Fibroblast of the aortic adventitia (primary cell): ENCODE measurements around the gene NALCN. TPM values are rescaled to one million over a fixed set of nuclear protein-coding genes. Genes with fewer than 3 reads are reported as not detected.
A peak's percentile ranks its signal among the peaks of the same experiment; 100 is the strongest.

ENCODE experiments used
- DNase-seq: peaks from one replicate; pipeline ENCODE4 v3.0.0-alpha.2; 2010; ENCODE audit warnings: low read depth
- H3K4me3 ChIP-seq: 2 replicates; pipeline ENCODE4 v1.5.1; 2011; ENCODE audit warnings: low read depth, mild to moderate bottlenecking, control low read depth, low read length, moderate library complexity
- total RNA-seq: library from RNA; depleted of rRNA; stranded (reverse); fragments of >200 nt; gene quantifications from 2 replicates; pipeline ENCODE4 v1.2.3, GENCODE V29; 2012; ENCODE audit warnings: low replicate concordance
- TF ChIP-seq, protein P1 (sequence below): IDR thresholded peaks from 2 replicates; pipeline ENCODE4 v1.5.1; 2011; ENCODE audit warnings: mild to moderate bottlenecking, low read length, control low read depth, inconsistent platforms; ENCODE audit not compliant: insufficient read depth

NALCN gene
- total RNA-seq, 1 donor: 3.1 TPM

DNA sequence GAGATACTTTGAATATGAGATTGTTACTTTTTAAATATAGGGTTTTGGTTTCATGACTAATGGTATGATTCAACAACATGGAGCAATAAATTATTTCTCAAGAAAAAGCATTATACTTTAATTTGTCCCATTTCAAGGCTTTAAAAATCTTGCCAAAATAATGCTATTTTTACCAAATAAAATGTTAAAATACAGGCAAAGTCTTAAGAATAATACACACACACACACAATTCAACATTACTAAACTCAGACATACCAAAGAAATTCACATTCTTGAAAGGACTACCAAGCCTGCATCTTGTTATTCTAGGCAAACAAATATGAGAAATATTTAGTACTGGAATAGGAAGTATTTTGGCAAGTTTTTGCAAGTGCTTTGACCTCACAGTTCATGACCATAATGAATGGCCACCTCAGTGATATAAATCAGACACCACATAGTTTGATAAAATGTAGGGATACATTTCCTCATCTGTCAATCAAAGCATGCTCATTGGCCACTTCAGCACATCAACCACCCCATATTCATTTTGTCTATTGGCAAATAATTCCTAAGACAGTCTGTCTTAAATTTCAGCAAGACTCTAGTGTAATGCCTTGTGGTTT, 107.2 kb downstream of the NALCN start:
- H3K4me3 ChIP-seq: no peak overlapping the region
- TF ChIP-seq, protein P1, sequence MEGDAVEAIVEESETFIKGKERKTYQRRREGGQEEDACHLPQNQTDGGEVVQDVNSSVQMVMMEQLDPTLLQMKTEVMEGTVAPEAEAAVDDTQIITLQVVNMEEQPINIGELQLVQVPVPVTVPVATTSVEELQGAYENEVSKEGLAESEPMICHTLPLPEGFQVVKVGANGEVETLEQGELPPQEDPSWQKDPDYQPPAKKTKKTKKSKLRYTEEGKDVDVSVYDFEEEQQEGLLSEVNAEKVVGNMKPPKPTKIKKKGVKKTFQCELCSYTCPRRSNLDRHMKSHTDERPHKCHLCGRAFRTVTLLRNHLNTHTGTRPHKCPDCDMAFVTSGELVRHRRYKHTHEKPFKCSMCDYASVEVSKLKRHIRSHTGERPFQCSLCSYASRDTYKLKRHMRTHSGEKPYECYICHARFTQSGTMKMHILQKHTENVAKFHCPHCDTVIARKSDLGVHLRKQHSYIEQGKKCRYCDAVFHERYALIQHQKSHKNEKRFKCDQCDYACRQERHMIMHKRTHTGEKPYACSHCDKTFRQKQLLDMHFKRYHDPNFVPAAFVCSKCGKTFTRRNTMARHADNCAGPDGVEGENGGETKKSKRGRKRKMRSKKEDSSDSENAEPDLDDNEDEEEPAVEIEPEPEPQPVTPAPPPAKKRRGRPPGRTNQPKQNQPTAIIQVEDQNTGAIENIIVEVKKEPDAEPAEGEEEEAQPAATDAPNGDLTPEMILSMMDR: no peak
- peak; percentile 97 for DNase-seq

DNA sequence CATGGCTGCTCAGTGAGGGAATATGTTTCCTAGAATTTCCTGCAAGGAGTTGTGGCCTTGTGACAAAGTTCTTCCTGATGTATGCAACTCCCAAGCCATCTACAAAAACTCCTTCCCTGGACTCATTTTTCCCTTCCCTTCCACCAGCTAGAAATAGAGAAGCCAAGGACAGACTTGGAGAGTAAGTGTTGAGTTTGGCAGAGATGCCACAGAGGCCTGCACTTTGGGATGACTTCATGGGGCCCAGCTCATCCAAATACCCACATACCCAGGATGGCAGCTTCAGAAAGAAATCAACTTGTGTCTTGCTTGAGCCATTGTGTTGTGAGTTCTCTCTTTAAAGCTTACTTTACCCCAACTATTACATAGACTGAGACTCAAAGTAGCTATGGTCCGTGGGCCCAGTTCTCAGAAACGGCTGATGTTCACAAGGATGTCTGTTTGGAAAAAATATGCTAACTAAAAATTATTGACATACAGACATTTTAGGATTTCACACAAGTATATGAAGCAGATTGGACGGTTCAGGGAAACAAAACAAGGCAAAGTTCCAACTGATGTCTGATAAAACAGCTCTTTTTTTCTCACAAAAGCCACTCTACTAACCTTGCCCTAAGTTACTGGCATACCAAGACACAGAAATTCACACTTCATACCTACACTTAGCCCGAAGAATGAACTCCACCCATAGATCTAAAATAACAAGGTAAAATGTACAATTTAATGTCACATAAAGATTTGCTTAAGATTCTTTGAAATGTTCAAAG, 107.9 kb downstream of the NALCN start:
- TF ChIP-seq, protein P1: no peak
- DNase-seq: no peak
- H3K4me3 ChIP-seq: no peak overlapping the region

- DNase-seq: peak; percentile 94
- TF ChIP-seq, protein P1: no peak
- no peak overlapping the region for H3K4me3 ChIP-seq
These were observed 109.1 kb downstream of the NALCN start for GRCh38 chr13:101307181-101307701.

GRCh38 chr13:101306773-101307172, 109.5 kb downstream of the NALCN start:
- no peak for DNase-seq
- TF ChIP-seq, protein P1: no peak
- H3K4me3 ChIP-seq: no peak overlapping the region

DNA sequence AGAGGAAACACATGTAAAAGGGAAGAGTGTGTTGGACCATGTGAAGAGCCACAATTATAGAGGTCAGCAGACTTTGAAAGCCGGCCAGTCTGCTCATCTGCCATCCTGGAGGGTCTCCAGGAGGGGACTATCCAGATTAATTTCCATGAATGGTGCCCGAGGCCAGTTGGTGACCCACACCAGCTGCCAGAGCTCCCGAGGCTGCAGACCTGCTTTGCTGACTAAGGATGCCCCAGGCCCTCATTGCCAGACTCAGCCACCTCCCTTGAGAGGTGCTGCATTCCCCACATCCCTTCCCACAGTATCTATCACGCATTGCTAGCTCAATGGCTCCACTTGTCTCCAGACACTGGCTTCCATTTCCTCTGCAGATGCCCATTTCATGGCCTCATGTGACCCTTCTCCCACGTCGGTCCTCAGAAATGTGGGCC, 110.3 kb downstream of the NALCN start:
- TF ChIP-seq, protein P1: no peak
- H3K4me3 ChIP-seq: no peak overlapping the region
- DNase-seq: no peak

DNA sequence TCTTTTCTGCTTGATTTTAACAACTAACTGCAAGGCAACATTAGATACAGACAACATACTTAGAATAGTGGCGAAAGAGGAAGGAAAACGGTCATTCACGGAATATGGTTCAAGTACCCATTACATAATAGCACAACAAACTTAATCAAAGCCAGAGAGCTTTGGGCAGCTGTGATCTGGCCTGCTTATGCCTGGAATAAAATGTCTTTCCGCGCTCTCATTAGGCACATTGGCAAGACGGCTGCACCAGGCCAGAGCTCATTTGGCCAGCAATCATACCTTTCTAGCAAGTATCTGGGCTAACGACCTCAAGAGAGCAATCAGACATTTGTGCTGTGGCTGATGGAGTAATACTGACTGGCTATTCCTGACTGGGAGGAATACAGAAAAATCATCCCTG, 112.8 kb downstream of the NALCN start:
- H3K4me3 ChIP-seq: no peak overlapping the region
- DNase-seq: peak; percentile 31
- TF ChIP-seq, protein P1: no peak
